Body of pancreas (tissue), 4 donors: Measurements from ENCODE around the gene NUMA1. TPM values are rescaled to one million over a fixed set of nuclear protein-coding genes. Genes with fewer than 3 reads are reported as not detected.

Experiments
- ATAC-seq: fragments of 150-250 bp; one replicate; pipeline ENCODE4 v1.9.1; 2016
- DNase-seq, 4 donors: peaks; one replicate each; pipeline ENCODE4 v3.0.0-alpha.2; 2019
- H3K27ac ChIP-seq, 4 donors: fragments of 200-600 bp; sonication (generic); 1 replicate in 3 of 4; 2 replicates in 1 of 4; pipeline versions ENCODE4 v1.5.1 to v1.6.1; 2016 to 2019; ENCODE audit warnings: mild to moderate bottlenecking in 1 of 4, mixed read lengths in 1 of 4, moderate library complexity in 1 of 4
- H3K27me3 ChIP-seq, 2 donors: fragments of 200-600 bp; sonication (generic); one replicate each; pipeline ENCODE4 v1.6.0; 2016; ENCODE audit warnings: mild to moderate bottlenecking in 1 of 2
- H3K36me3 ChIP-seq, 2 donors: fragments of 200-600 bp; sonication (generic); replicated peaks in 1 of 2; 2 replicates each; pipeline ENCODE4 v1.5.1; 2016; ENCODE audit warnings: low read depth in 2 of 2; ENCODE audit not compliant: insufficient read depth in 1 of 2
- H3K4me1 ChIP-seq: fragments of 200-600 bp; sonication (generic); one replicate; pipeline ENCODE4 v1.6.0; 2016
- H3K4me3 ChIP-seq, 2 donors: fragments of 200-600 bp; sonication (generic); 1 replicate in 1 of 2; 2 replicates in 1 of 2; pipeline ENCODE4 v1.5.1; 2016 to 2019
- H3K9me3 ChIP-seq, 3 donors: fragments of 200-600 bp; sonication (generic); 1 replicate in 2 of 3; 2 replicates in 1 of 3; pipeline ENCODE4 v1.5.1; 2016
- CTCF ChIP-seq, 7 experiments: fragments of 450-650 bp in 4 of 7; fragments of 200-600 bp in 3 of 7; sonication (generic) in 3 of 7; IDR thresholded peaks; one replicate each; pipeline ENCODE4 v1.5.1; 2016 to 2019; ENCODE audit warnings: antibody characterized with exemption in 7 of 7
- POLR2A ChIP-seq, 3 donors: fragments of 450-650 bp; IDR thresholded peaks; one replicate each; pipeline ENCODE4 v1.6.1; 2016; ENCODE audit warnings: antibody characterized with exemption in 3 of 3, mild to moderate bottlenecking in 2 of 3
- WGBS, 2 donors: methylation state at CpG; one replicate each; pipeline ENCODE4 v1.1.5; 2017; 5-methylcytosine and 5-hydroxymethylcytosine counted together
- intact Hi-C: fragments of 100-400 bp; cut with DNase I; formaldehyde crosslinking; loops from one replicate; pipeline ENCODE4 v1.15.1; 2023
- total RNA-seq, 2 donors: library from RNA; depleted of rRNA; stranded (reverse); fragments of >200 nt; gene quantifications; one replicate each; pipeline ENCODE4 v1.1.0, GENCODE V29; 2016

NUMA1 gene
- total RNA-seq, 2 donors from 2014 or later, result 173 to 191 TPM

- peak overlapping the region in 3 of 4 donors; percentile 28 to 57 (median 43) for H3K27ac ChIP-seq
- H3K27me3 ChIP-seq, result no peaks in the 10 kb centered on the region
- DNase-seq, result peak; percentile 72 to 83 (median 79)
- H3K9me3 ChIP-seq, result no peaks in the 10 kb centered on the region
- no peak overlapping the region for H3K4me3 ChIP-seq
- WGBS, 2 donors, result 24 to 39% methylated on average over 4 of the region's 4 CpGs
- H3K4me1 ChIP-seq, result peaks cover 15% of the 10 kb centered on the region
- peak; percentile 93 for ATAC-seq
- intact Hi-C loops, result loop anchor here (5.0 kb wide), 1 partner anchor 64 kb away; no protein-coding TSS in a partner anchor
- no peak for TF ChIP-seq POLR2A (IDR thresholded peaks at IDR 0.05)
- peak; percentile 55 to 98 (median 82) for TF ChIP-seq CTCF (IDR thresholded peaks at IDR 0.05)
- H3K36me3 ChIP-seq, result peaks cover 0 to 4% of the 10 kb centered on the region in 2 donors
Measured at GRCh38 chr11:72091292-72091691, 10.9 kb upstream of the NUMA1 start.

GRCh38 chr11:72088076-72088808 is 7.9 kb upstream of the NUMA1 start:
- ATAC-seq (no peak), DNase-seq (no peak)
- no peak overlapping the region for H3K4me3 ChIP-seq
- no peak for TF ChIP-seq CTCF (IDR thresholded peaks at IDR 0.05)
- no peak for TF ChIP-seq POLR2A (IDR thresholded peaks at IDR 0.05)
- H3K27ac ChIP-seq, result no peak overlapping the region
- peaks cover 15% of the 10 kb centered on the region for H3K4me1 ChIP-seq
- 73 to 84% methylated on average over 4 of the region's 4 CpGs for WGBS, 2 donors
- H3K27me3 ChIP-seq, result no peaks in the 10 kb centered on the region
- H3K36me3 ChIP-seq, result no peaks in the 10 kb centered on the region
- H3K9me3 ChIP-seq, result no peaks in the 10 kb centered on the region
- intact Hi-C loops, result no loop called here

- H3K36me3 ChIP-seq, result no peaks in the 10 kb centered on the region
- no peak overlapping the region for H3K4me3 ChIP-seq
- 92 to 94% methylated on average over 3 of the region's 3 CpGs for WGBS, 2 donors
- no peaks in the 10 kb centered on the region for H3K27me3 ChIP-seq
- ATAC-seq (no peak), DNase-seq (no peak)
- H3K27ac ChIP-seq, result no peak overlapping the region
- peaks cover 13% of the 10 kb centered on the region for H3K4me1 ChIP-seq
- intact Hi-C loops, result no loop called here
- TF ChIP-seq CTCF (IDR thresholded peaks at IDR 0.05) (no peak), POLR2A (IDR thresholded peaks at IDR 0.05) (no peak)
- no peaks in the 10 kb centered on the region for H3K9me3 ChIP-seq
Measured at GRCh38 chr11:72085621-72086351, 5.4 kb upstream of the NUMA1 start.

- Histone ChIP-seq H3K27ac (no peak overlapping the region), H3K9me3 (no peaks in the 10 kb centered on the region), H3K4me1 (peaks cover 13% of the 10 kb centered on the region), H3K4me3 (no peak overlapping the region), H3K36me3 (no peaks in the 10 kb centered on the region), H3K27me3 (no peaks in the 10 kb centered on the region)
- intact Hi-C loops, result no loop called here
- DNase-seq (no peak), ATAC-seq (no peak)
- WGBS, 2 donors, result 73 to 74% methylated on average over 1 of the region's 1 CpG
- no peak for TF ChIP-seq CTCF (IDR thresholded peaks at IDR 0.05)
- no peak for TF ChIP-seq POLR2A (IDR thresholded peaks at IDR 0.05)
Measured at GRCh38 chr11:72084965-72085364, 4.6 kb upstream of the NUMA1 start.
